ENCODE results near the gene EPS8.

DNA sequence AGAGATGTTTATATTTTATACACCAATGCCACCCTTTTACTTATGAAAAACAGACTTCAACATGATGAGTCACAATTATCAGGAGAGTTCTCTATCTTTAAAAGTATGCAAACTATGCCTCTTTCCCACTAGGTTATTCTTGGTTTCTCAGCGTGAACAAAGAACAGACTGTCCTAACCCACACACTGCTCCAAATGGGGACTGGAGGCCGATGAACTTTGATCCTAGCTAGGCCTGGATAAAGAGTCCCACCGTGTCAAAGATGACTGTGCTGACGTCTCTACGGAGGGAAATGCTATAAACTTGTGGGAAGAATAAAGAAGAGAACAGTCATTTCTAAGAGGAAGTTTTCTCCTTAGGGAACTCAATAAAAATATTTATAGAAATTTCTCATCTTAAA is 160.1 kb downstream of the EPS8 start:
- TF ChIP-seq, protein P1, sequence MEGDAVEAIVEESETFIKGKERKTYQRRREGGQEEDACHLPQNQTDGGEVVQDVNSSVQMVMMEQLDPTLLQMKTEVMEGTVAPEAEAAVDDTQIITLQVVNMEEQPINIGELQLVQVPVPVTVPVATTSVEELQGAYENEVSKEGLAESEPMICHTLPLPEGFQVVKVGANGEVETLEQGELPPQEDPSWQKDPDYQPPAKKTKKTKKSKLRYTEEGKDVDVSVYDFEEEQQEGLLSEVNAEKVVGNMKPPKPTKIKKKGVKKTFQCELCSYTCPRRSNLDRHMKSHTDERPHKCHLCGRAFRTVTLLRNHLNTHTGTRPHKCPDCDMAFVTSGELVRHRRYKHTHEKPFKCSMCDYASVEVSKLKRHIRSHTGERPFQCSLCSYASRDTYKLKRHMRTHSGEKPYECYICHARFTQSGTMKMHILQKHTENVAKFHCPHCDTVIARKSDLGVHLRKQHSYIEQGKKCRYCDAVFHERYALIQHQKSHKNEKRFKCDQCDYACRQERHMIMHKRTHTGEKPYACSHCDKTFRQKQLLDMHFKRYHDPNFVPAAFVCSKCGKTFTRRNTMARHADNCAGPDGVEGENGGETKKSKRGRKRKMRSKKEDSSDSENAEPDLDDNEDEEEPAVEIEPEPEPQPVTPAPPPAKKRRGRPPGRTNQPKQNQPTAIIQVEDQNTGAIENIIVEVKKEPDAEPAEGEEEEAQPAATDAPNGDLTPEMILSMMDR (IDR thresholded peaks at IDR 0.05): no peak
- no peak for TF ChIP-seq POLR2A (IDR thresholded peaks at IDR 0.05)

Measured in vagina (tissue), 2 donors.